WTC11 (cell line): ENCODE results near the gene LSM6. TPM values are rescaled to one million over a fixed set of nuclear protein-coding genes. Genes with fewer than 3 reads are reported as not detected.

Source experiments
- ATAC-seq: fragments of 200-7000 bp; cut with Tn5 transposase; 2 replicates; pipeline ENCODE4 v1.10.0; 2021; ENCODE audit warnings: mild to moderate bottlenecking, moderate library complexity
- CTCF ChIA-PET: fragments of 300-600 bp; sonication (Branson Sonifier 250); formaldehyde crosslinking; loops from one replicate; lab custom pipeline; 2021; ENCODE audit warnings: antibody characterized with exemption; lab: Charles Lee
- POLR2A ChIA-PET: fragments of 350-600 bp; sonication (Branson Sonifier 250); formaldehyde crosslinking; loops from one replicate; lab custom pipeline; 2021; ENCODE audit warnings: antibody characterized with exemption; lab: Charles Lee
- DNase-seq: peaks from one replicate; pipeline ENCODE4 v3.0.0; 2021; ENCODE audit warnings: low spot score
- H3K27ac Mint-ChIP-seq: 2 replicates; pipeline ENCODE4 v1.8.0; 2021; ENCODE audit warnings: mixed read lengths
- H3K27me3 Mint-ChIP-seq: 2 replicates; pipeline ENCODE4 v1.8.0; 2021; ENCODE audit warnings: low read depth, mild to moderate bottlenecking, moderate library complexity, mixed read lengths
- H3K36me3 Mint-ChIP-seq: 2 replicates; pipeline ENCODE4 v1.8.0; 2021; ENCODE audit warnings: mixed read lengths
- H3K4me1 Mint-ChIP-seq: 2 replicates; pipeline ENCODE4 v1.8.0; 2022; ENCODE audit warnings: mixed read lengths
- H3K4me3 Mint-ChIP-seq: 2 replicates; pipeline ENCODE4 v1.8.0; 2021; ENCODE audit warnings: mild to moderate bottlenecking, moderate library complexity, mixed read lengths
- H3K9me3 Mint-ChIP-seq: 2 replicates; pipeline ENCODE4 v1.8.0; 2021; ENCODE audit warnings: mixed read lengths
- CREM ChIP-seq: sonication (generic); formaldehyde crosslinking; IDR thresholded peaks from 2 replicates; pipeline ENCODE4 v1.8.1; 2022; ENCODE audit warnings: mild to moderate bottlenecking, missing genetic modification reagents, moderate library complexity
- ELF4 ChIP-seq: sonication (generic); formaldehyde crosslinking; IDR thresholded peaks from 2 replicates; pipeline ENCODE4 v1.8.1; 2022; ENCODE audit warnings: low read depth, mild to moderate bottlenecking, moderate library complexity, missing genetic modification reagents
- FOXP1 ChIP-seq: sonication (generic); formaldehyde crosslinking; IDR thresholded peaks from 2 replicates; pipeline ENCODE4 v1.8.0; 2022; ENCODE audit warnings: missing genetic modification reagents, mild to moderate bottlenecking, moderate library complexity, borderline replicate concordance
- IRF2 ChIP-seq: sonication (generic); formaldehyde crosslinking; IDR thresholded peaks from 2 replicates; pipeline ENCODE4 v1.8.0; 2022; ENCODE audit warnings: low read depth, missing genetic modification reagents, borderline replicate concordance
- KAT7 ChIP-seq: sonication (generic); formaldehyde crosslinking; IDR thresholded peaks from 2 replicates; pipeline ENCODE4 v1.8.1; 2023; ENCODE audit warnings: missing genetic modification reagents, mild to moderate bottlenecking, borderline replicate concordance
- NFATC4 ChIP-seq: fragments of 250-450 bp; sonication (Bioruptor Pico); IDR thresholded peaks from 2 replicates; pipeline ENCODE4 v1.9.0; 2021; ENCODE audit warnings: mild to moderate bottlenecking
- NR1H2 ChIP-seq: sonication (generic); formaldehyde crosslinking; IDR thresholded peaks from 2 replicates; pipeline ENCODE4 v1.9.0; 2021; ENCODE audit warnings: mild to moderate bottlenecking, moderate library complexity, missing genetic modification reagents
- NR3C1 ChIP-seq: sonication (generic); formaldehyde crosslinking; conservative IDR thresholded peaks from 2 replicates; pipeline ENCODE4 v1.8.1; 2023; ENCODE audit warnings: low read depth, mild to moderate bottlenecking, missing genetic modification reagents
- RORB ChIP-seq: fragments of 250-450 bp; sonication (Bioruptor Pico); IDR thresholded peaks from 2 replicates; pipeline ENCODE4 v1.9.0; 2021; ENCODE audit warnings: mild to moderate bottlenecking
- TEAD4 ChIP-seq: sonication (generic); formaldehyde crosslinking; IDR thresholded peaks from 2 replicates; pipeline ENCODE4 v1.8.0; 2022; ENCODE audit warnings: mild to moderate bottlenecking, missing genetic modification reagents
- ZNF219 ChIP-seq: sonication (generic); formaldehyde crosslinking; IDR thresholded peaks from 2 replicates; pipeline ENCODE4 v1.8.0; 2023; ENCODE audit warnings: missing genetic modification reagents, mild to moderate bottlenecking, borderline replicate concordance
- ZNF232 ChIP-seq: sonication (generic); formaldehyde crosslinking; IDR thresholded peaks from 2 replicates; pipeline ENCODE4 v1.8.0; 2022; ENCODE audit warnings: mild to moderate bottlenecking, missing genetic modification reagents
- total RNA-seq: library from RNA; stranded (reverse); gene quantifications from 3 replicates; pipeline ENCODE4 v1.2.3, GENCODE V29; 2021
- TF ChIP-seq, protein P1 (sequence below): fragments of 250-450 bp; sonication (Bioruptor Pico); IDR thresholded peaks from 2 replicates; pipeline ENCODE4 v1.9.0; 2021; ENCODE audit warnings: mild to moderate bottlenecking
- TF ChIP-seq, protein P2 (sequence below): fragments of 250-450 bp; sonication (Bioruptor Pico); IDR thresholded peaks from 2 replicates; pipeline ENCODE4 v2.1.2; 2022; ENCODE audit warnings: mild to moderate bottlenecking, moderate library complexity
- TF ChIP-seq, protein P3 (sequence below): sonication (generic); formaldehyde crosslinking; conservative IDR thresholded peaks from 2 replicates; pipeline ENCODE4 v1.8.1; 2022; ENCODE audit warnings: mild to moderate bottlenecking, missing genetic modification reagents
- TF ChIP-seq, protein P4 (sequence below): fragments of 250-450 bp; sonication (Bioruptor Pico); conservative IDR thresholded peaks from 2 replicates; pipeline ENCODE4 v1.9.0; 2021; ENCODE audit warnings: mild to moderate bottlenecking
- TF ChIP-seq, protein P5 (sequence below): fragments of 200-600 bp; IDR thresholded peaks from 2 replicates; pipeline ENCODE4 v1.8.0; 2022; ENCODE audit warnings: antibody characterized with exemption

The LSM6 gene
- total RNA-seq, 1 experiment from 2014 or later: 58.2 TPM

DNA sequence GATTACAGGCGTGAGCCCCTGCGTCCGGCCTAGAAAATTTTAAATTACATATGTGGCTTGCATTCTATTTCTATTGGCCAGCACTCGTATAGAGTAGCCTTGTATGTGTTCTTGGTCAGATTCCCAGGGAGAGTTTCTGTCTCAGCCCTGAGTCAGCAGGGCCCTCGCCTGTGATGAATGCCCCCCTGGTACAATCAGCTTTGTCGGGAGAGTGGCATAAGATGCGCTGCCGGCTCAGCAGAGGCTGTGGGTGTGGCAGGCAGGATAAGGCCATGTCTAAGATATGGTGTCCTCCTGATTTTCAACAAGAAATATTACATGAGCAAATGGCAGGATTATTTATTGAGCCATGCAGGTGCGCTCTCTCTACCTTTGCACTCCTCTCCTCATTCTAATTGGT lies 37.3 kb downstream of the LSM6 start:
- Mint-ChIP-seq H3K27ac (no peak overlapping the region), H3K4me3 (no peak overlapping the region), H3K36me3 (no peaks in the 10 kb centered on the region), H3K9me3 (no peaks in the 10 kb centered on the region), H3K27me3 (no peaks in the 10 kb centered on the region), H3K4me1 (no peaks in the 10 kb centered on the region)
- ChIA-PET CTCF (no interaction called here), POLR2A (no interaction called here)
- no peak for TF ChIP-seq TEAD4 (CRISPR knock-in tag)
- TF ChIP-seq, protein P1, sequence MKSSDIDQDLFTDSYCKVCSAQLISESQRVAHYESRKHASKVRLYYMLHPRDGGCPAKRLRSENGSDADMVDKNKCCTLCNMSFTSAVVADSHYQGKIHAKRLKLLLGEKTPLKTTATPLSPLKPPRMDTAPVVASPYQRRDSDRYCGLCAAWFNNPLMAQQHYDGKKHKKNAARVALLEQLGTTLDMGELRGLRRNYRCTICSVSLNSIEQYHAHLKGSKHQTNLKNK: no peak
- TF ChIP-seq, protein P2, sequence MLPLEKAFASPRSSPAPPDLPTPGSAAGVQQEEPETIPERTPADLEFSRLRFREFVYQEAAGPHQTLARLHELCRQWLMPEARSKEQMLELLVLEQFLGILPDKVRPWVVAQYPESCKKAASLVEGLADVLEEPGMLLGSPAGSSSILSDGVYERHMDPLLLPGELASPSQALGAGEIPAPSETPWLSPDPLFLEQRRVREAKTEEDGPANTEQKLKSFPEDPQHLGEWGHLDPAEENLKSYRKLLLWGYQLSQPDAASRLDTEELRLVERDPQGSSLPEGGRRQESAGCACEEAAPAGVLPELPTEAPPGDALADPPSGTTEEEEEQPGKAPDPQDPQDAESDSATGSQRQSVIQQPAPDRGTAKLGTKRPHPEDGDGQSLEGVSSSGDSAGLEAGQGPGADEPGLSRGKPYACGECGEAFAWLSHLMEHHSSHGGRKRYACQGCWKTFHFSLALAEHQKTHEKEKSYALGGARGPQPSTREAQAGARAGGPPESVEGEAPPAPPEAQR (CRISPR knock-in tag): no peak
- no peak for TF ChIP-seq ELF4 (CRISPR knock-in tag)
- TF ChIP-seq ZNF232: no peak
- TF ChIP-seq KAT7: no peak
- TF ChIP-seq, protein P3, sequence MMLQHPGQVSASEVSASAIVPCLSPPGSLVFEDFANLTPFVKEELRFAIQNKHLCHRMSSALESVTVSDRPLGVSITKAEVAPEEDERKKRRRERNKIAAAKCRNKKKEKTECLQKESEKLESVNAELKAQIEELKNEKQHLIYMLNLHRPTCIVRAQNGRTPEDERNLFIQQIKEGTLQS (CRISPR knock-in tag): no peak
- TF ChIP-seq FOXP1 (CRISPR knock-in tag): no peak
- no peak for DNase-seq
- ATAC-seq: no peak

DNA sequence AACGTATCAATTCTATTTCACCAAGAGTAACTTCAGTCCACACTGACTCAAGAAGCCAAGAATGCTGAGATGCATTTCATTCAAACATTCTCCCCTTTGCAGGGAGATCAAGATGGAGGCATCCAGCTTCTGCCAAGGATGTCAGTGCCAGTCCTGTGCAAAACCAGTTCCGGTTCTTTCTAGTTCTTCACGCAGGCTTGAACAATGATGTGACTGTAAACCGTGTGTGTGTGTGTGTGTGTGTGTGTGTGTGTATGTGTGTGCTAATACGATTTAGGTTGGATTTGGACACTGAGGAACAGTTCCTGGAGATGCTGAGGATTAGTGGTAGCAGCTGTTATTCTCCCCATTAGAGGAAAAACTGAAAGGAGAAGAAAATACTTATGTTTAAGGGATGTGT lies 38.7 kb downstream of the LSM6 start, which contains the start of gene REELD1:
TSS of gene REELD1 (plus strand) at position 301 of the 400 bp plus-strand sequence. CDS start 2,415 bp downstream, outside the sequence.
- Mint-ChIP-seq H3K27ac (no peak within 1 kb of the TSS), H3K4me1 (no peaks in the 10 kb centered on the region), H3K4me3 (no peak within 1 kb of the TSS), H3K9me3 (no peaks in the 10 kb centered on the region), H3K27me3 (no peaks in the 10 kb centered on the region), H3K36me3 (no peaks in the 10 kb centered on the region)
- DNase-seq (no peak), ATAC-seq (no peak)
- POLR2A ChIA-PET: no interaction called here
- TF ChIP-seq IRF2 (CRISPR knock-in tag): no peak
- no peak for TF ChIP-seq ZNF219
- CTCF ChIA-PET: interaction anchor here (0.9 kb wide), 1 partner anchor 125 kb away, joined by 3 read pairs; no protein-coding TSS in a partner anchor

DNA sequence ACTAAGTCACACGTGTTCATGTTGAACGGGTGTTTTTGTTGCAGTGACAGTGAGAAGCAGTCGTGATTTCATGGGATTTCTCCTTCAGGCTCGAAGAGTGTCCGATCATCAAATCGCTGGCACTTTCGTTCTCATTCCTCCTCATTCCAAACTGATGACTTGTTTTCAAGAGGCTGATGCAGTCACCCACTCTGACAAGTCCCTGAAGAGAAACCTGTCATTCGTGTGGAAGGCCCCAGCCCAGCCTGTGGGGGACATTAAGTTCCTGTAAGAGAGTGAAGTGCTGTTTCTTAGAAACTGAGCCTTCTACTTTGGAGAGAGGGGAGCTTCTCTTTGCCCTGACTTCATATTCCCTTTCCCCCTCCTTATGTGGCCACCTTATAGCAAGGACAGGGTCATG lies 46.8 kb downstream of the LSM6 start:
- Mint-ChIP-seq H3K36me3 (no peaks in the 10 kb centered on the region), H3K4me3 (no peak overlapping the region), H3K27me3 (no peaks in the 10 kb centered on the region), H3K27ac (no peak overlapping the region), H3K4me1 (no peaks in the 10 kb centered on the region), H3K9me3 (no peaks in the 10 kb centered on the region)
- TF ChIP-seq, protein P4, sequence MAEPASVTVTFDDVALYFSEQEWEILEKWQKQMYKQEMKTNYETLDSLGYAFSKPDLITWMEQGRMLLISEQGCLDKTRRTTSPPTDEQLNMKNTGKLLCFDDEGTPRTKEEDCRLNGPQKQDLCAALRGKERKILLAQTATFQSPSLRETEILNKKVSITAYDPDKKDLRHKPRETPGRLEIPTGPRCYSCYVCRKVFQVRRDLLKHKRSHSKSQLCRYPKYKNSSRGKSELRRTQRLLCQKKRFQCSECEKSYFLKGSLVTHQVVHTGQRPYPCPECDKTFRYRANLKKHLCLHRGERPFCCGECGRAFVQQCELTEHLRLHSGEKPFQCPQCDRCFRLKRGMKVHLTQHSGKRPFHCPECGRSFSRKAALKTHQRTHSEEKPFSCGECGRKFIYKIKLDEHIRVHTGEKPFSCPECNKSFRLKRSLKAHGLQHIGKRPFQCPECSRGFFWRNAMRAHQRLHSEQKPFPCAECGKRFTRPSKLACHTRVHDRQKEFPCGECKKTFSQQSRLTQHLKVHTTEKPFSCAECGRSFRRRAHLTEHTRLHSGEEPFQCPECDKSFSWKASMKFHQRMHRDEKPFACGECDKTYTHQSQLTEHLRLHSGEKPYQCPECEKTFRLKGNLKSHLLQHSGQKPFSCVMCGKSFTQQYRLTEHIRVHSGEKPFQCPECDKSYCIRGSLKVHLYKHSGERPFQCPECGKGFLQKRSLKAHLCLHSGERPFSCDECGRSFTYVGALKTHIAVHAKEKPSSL (CRISPR knock-in tag): no peak
- TF ChIP-seq NFATC4 (CRISPR knock-in tag) (no peak), RORB (CRISPR knock-in tag) (no peak), CREM (CRISPR knock-in tag) (no peak), TEAD4 (CRISPR knock-in tag) (no peak), NR1H2 (CRISPR knock-in tag) (no peak), NR3C1 (CRISPR knock-in tag) (no peak)
- TF ChIP-seq, protein P5, sequence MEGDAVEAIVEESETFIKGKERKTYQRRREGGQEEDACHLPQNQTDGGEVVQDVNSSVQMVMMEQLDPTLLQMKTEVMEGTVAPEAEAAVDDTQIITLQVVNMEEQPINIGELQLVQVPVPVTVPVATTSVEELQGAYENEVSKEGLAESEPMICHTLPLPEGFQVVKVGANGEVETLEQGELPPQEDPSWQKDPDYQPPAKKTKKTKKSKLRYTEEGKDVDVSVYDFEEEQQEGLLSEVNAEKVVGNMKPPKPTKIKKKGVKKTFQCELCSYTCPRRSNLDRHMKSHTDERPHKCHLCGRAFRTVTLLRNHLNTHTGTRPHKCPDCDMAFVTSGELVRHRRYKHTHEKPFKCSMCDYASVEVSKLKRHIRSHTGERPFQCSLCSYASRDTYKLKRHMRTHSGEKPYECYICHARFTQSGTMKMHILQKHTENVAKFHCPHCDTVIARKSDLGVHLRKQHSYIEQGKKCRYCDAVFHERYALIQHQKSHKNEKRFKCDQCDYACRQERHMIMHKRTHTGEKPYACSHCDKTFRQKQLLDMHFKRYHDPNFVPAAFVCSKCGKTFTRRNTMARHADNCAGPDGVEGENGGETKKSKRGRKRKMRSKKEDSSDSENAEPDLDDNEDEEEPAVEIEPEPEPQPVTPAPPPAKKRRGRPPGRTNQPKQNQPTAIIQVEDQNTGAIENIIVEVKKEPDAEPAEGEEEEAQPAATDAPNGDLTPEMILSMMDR: no peak
- ATAC-seq (no peak), DNase-seq (no peak)
- POLR2A ChIA-PET: no interaction called here
- CTCF ChIA-PET: no interaction called here
